ENCODE measurements around the gene STIM2.
"Not testable (repeated sequence)": the region's sequence is repeated elsewhere in the genome, so short reads cannot be mapped to it uniquely, and the experiment has no call there.

STIM2 gene

DNA sequence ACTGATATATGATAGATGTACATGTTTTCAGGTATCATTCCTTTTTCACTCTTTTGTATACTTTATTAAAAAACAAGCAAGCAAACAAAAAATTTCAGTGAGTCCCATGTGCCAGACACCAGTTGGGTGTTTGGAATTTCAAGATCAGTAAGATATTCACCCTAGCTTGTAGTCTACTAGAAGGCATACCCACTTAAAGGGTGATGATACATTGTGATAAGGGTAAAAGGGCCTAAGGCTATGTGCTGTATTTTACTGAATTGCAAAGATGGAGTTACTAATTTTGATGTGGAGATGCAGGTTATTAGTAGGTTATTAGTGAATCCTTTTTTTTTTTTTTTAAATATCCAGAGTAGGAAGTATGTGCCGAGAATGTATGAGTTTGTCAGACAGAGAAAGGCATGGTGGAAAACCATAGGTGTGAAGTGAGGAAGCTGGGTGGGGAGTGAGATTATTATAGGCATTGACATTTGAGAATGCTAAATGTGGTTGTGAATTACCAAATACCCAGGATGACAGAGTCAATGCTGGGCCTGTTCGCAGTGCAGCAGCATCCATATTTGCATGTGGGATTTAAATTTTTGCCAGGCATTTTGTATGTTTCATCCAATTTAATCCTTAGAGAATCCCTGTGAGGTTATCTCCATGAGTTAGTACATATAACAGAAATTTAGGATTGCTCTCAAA, 10.1 kb downstream of the STIM2 start:
- DNase-seq = no peak

DNA sequence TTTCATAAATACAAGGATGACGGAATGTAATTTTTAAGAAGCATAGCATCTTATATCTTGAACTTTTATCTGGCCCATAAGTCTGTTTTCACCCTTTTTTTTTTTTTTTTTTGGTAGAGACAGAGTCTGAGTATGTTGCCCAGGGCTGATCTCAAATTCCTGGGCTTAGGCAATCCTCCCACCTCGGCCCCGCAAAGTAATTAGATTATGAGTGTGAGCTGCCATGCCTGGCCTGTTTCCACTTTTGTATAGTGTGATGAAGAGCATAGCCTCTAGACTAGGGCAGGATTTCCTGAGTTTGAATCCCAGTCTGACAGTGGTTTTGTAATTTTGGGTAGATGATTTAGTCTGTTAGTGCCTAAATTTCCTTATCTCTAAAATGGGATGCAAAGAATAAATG, 11.0 kb downstream of the STIM2 start:
- no peak for DNase-seq

- no peak for DNase-seq
Observed at GRCh38 chr4:26873391-26874026, 12.9 kb downstream of the STIM2 start.

DNA sequence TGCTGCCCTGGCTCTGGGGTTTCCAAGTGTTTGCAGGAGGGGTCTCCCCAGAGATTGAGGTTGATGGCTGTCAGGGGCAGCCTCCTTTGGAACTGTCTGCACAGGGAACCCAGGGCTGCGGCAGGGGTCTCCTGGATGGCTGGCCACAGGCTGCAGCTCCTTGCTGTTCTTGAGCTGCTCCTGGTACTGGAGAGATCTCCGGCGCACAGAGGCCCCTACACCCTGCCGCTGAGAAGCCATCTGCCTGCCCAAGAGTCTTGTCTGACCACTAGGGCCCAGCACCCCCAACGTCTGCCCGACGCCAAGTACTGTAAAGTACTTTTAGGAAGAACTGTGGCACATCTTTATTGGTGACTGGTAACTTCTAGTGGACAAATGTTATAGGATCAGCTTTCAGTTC, 13.5 kb downstream of the STIM2 start:
- no peak for DNase-seq

- no peak for DNase-seq
Observed at GRCh38 chr4:26877406-26877805, 16.8 kb downstream of the STIM2 start.

DNA sequence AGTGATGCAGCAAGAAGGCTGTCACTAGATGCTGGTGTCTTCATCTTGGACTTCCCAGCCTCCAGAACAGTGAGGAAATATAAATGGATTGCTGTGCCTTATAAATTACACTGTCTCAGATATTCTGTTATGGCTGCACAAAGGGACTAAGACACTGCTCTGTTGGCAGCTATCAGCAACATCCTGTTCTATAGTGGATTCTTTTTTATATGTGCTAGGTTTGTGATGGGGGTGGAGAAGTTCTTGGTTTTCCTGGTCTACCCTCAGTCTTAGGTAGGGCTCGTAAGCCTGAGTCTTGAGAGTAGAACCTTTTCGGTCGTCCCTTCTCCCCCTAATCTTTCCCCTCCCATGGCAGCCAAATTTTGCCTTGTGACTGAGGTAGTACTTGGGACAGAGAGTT, 17.3 kb downstream of the STIM2 start:
- DNase-seq = no peak

DNA sequence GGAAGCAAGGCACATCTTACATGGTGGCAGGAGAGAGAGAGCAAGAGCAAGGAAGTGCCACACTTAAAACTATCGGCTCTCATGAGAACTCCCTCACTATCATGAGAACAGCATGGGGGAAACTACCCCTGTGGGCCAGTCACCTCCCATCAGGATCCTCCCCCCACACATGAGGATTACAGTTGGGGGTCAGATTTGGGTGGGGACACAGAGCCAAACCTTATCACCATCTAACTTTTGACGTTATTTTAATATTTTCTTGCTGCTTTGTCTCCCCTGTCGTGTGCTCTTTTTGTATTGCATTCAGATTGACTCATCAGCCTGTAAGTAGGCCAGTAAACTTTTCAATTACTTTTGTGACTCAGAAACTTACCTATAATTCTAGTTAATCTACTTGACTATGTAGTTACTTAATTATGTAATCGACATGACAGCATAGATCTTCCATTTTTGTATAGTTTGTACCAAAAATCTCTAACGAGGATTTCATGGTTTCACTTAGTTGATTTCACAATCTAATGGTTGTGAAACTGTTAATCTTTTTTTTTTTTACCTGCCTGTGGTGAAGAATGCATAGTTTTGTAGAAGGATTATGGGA, 18.3 kb downstream of the STIM2 start:
- no peak for DNase-seq

DNA sequence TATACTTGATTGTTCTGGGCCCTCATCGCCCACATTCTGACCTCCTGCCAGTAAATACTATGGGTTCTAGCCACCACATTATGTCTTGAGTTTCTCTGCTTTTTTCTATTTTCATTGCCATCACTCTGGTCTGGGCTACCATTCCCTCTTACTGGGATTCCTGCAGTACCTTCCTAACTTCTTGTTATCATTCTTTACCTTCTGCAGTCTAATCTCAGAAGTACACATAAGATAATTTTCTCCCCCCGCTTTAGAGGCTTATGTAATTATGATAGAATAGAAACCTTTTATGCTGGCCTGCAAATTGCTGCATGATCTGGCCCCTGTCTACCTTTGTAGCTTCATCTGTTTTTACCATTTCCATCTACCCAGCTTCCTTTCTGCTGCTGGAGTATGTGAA, 19.2 kb downstream of the STIM2 start:
- no peak for DNase-seq

GRCh38 chr4:26884026-26884425, 23.4 kb downstream of the STIM2 start:
- DNase-seq = no peak

GRCh38 chr4:26884486-26884988, 23.9 kb downstream of the STIM2 start:
- DNase-seq = no peak

GRCh38 chr4:26885912-26886274, 25.3 kb downstream of the STIM2 start:
- no peak for DNase-seq

DNA sequence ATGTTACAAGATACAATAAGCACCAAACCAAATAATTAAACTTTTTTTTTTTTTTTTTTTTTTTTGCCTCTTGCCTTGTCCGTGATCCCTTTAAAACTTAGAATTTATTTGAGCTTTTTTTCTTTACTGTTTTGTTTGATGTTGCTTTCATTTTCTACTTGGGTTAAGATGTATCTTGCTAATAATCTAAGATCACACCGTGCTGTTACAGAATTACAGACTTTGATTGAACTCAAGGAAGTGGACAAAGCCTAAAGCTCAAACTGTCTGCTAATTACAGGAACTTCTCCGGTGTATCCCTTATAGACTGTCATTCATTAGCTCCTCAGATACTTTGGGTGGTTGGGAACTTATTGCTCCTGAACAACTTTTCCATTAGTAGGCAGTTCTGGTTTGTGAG, 26.5 kb downstream of the STIM2 start:
- DNase-seq = no peak

GRCh38 chr4:26887809-26888208, 27.2 kb downstream of the STIM2 start:
- no peak for DNase-seq

GRCh38 chr4:26889356-26889755, 28.7 kb downstream of the STIM2 start:
- DNase-seq = no peak

DNA sequence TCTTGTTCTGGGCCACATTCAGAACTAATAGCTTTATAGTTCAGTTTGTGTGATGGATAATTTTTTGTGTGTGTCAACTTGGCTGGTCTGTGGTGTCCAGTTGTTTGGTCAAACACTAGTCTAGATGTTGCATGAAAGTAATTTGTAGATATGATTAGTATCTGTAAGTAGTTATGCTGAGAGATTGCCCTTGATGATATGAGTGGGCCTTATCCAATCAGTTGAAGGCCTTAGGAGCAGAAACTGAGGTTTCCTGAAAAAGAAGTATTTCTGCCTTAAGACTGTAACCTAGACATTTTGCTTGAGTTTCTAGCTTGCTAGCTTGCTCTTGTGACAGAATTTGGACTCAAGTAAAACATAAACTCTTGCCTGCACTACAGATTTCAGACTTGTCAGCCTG, 30.4 kb downstream of the STIM2 start:
- DNase-seq = no peak

DNA sequence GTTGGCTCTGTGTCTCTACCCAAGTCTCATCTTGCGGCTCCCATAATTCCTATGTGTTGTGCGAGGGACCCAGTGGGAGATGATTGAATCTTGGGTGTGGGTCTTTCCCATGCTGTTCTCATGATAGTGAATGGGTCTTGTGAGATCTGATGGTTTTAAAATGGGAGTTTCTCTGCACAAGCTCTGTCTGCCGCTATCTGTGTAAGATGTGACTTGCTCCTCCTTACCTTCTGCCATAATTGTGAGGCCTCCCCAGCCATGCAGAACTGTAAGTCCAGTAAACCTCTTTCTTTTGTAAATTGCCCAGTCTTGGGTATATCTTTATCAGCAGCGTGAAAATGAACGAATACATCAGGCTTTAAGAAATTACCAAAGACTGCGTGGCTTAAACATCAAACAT, 31.2 kb downstream of the STIM2 start:
- no peak for DNase-seq

DNA sequence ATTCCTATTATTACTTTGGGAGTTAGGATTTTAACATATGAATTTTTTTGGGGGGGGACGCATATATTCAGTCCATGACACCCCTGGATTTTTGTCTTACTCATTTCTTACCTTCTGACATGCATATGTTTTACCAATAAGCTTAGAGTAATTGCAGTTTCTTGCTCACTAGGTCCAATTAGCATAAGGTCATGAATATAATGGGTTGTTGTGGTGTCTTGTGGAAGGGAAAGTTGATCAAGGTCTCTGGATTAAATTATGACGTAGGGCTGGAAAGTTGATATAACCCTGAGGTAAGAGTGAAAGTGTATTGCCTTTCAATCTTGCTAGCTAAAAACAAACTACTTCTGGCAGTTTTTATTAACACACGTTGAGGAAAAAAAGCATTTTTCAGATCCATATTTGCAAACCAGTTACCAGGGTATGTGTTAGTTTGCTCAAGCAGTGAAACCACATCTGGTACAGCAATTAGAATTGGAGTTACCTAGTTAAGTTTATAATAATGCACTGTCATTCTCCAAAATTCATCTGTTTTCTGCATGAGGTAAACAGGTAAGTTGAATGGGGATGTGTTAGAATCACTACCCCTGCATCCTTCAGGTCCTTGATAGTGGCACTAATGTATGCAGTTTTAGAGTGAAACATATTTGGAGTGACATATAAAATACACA, 32.0 kb downstream of the STIM2 start:
- peak; percentile 36 for DNase-seq

GRCh38 chr4:26893491-26893890, 32.9 kb downstream of the STIM2 start:
- peak; percentile 22 for DNase-seq

GRCh38 chr4:26894881-26895280, 34.2 kb downstream of the STIM2 start:
- DNase-seq = not testable (repeated sequence)

- DNase-seq = no peak
Observed at GRCh38 chr4:26896636-26897035, 36.0 kb downstream of the STIM2 start.

DNA sequence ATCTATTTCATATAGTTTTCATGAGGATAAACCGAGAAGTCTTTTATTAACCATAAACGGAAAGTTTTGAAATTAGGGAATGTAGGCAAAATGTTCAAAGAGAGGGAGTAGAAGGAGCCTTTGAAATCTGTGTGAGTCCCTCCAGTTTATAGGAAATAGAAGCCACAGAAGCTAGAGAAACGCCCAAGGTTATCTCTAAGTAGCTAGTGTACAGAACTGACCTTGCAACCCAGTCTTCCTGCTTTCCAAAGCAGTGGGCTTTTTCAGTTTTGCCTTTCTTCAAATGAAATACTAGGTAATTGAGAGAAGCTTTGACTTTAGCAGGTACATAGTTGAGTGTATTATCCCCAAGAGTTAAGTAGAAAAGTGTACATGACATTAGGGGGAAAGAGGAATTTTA, 39.4 kb downstream of the STIM2 start:
- DNase-seq = no peak

GRCh38 chr4:26900765-26901164, 40.1 kb downstream of the STIM2 start:
- DNase-seq = no peak

DNA sequence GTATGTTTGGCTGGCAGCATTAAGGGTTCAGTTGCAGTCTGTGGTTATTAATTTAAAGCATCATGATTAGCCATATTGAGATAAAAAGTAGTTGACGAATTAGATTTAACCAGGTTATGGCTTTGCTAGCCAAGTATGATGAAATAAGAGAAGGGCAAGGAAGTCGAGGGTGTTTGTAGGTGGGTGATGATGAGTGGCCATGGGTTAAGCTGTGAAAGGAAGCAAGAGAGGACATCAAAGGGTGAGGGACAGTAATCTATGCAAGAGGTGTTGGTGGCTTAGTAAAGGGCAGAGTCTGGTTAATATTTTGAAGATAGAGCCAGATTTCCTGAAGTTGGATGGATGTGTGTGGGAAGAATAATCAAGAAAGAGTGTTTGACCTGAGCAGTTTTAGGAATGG, 44.5 kb downstream of the STIM2 start:
- DNase-seq = no peak

Measured in NCI-H2171 treated with DMSO at 0.1 percent for 48 hours (cell line).